PFSK-1 (cell line): ENCODE data around the gene OSBPL9.

Source experiments
- POLR2AphosphoS5 ChIP-seq: IDR thresholded peaks from 2 replicates; pipeline ENCODE4 v1.6.1; 2012; ENCODE audit warnings: low read depth, mild to moderate bottlenecking, control low read depth, low read length, moderate library complexity
- SIN3A ChIP-seq: IDR thresholded peaks from 2 replicates; pipeline ENCODE4 v1.6.1; 2012; ENCODE audit warnings: mild to moderate bottlenecking, low read length, moderate library complexity, borderline replicate concordance; ENCODE audit not compliant: insufficient read depth
- TAF1 ChIP-seq: IDR thresholded peaks from 2 replicates; pipeline ENCODE4 v1.6.1; 2012; ENCODE audit warnings: low read length, control low read depth, borderline replicate concordance; ENCODE audit not compliant: insufficient read depth
- TF ChIP-seq, protein P1 (sequence below), 2 experiments: IDR thresholded peaks; 2 replicates each; pipeline versions ENCODE4 v1.6.1 to v1.8.0; 2011 to 2012; ENCODE audit warnings: low read depth in 2 of 2, low read length in 2 of 2, control low read depth in 1 of 2, inconsistent platforms in 1 of 2, mild to moderate bottlenecking in 1 of 2, moderate library complexity in 1 of 2; ENCODE audit not compliant: insufficient read depth in 1 of 2

DNA sequence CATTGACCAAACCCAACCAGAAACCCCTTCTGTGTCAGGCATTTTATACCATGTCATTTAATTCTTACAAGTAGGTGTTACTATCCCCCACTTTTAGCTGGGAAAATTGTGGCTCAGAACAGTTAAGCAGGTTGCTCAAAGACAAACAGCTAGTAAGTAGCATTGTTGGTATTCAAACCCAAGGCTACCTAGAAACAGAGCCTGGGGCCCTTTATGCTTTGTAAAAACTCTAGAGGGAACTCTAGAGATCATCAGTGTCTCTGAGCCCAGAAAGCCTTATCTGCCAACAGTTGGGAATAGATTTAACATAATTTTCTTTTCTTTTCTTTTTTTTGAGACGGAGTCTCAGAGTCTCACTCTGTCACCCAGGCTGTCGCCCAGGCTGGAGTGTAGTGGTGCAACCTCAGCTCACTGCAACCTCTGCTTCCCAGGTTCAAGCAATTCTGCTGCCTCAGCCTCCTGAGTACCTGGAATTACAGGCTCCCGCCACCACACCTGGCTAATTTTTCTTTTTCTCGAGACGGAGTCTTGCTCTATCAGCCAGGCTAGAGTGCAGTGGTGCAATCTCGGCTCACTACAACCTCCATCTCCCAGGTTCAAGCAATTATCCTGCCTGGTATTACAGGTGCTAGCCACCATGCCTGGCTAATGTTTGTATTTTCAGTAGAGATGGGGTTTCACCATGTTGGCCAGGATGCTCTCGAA is 48.5 kb upstream of the OSBPL9 start:
- TF ChIP-seq POLR2AphosphoS5 (no peak), SIN3A (no peak), TAF1 (no peak)
- TF ChIP-seq, protein P1, sequence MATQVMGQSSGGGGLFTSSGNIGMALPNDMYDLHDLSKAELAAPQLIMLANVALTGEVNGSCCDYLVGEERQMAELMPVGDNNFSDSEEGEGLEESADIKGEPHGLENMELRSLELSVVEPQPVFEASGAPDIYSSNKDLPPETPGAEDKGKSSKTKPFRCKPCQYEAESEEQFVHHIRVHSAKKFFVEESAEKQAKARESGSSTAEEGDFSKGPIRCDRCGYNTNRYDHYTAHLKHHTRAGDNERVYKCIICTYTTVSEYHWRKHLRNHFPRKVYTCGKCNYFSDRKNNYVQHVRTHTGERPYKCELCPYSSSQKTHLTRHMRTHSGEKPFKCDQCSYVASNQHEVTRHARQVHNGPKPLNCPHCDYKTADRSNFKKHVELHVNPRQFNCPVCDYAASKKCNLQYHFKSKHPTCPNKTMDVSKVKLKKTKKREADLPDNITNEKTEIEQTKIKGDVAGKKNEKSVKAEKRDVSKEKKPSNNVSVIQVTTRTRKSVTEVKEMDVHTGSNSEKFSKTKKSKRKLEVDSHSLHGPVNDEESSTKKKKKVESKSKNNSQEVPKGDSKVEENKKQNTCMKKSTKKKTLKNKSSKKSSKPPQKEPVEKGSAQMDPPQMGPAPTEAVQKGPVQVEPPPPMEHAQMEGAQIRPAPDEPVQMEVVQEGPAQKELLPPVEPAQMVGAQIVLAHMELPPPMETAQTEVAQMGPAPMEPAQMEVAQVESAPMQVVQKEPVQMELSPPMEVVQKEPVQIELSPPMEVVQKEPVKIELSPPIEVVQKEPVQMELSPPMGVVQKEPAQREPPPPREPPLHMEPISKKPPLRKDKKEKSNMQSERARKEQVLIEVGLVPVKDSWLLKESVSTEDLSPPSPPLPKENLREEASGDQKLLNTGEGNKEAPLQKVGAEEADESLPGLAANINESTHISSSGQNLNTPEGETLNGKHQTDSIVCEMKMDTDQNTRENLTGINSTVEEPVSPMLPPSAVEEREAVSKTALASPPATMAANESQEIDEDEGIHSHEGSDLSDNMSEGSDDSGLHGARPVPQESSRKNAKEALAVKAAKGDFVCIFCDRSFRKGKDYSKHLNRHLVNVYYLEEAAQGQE (IDR thresholded peaks at IDR 0.05; ENCODE audit: insufficient read depth in 1 of 2, low read depth in 2 of 2, low read length in 2 of 2) = no peak
